ENCODE measurements around the gene POMGNT2. TPM values are rescaled to one million over a fixed set of nuclear protein-coding genes. Genes with fewer than 3 reads are reported as not detected.

POMGNT2 gene
- 4.8 and 5.5 TPM in 2 replicates for total RNA-seq

GRCh38 chr3:43105596-43106292, at the start of gene POMGNT2:
TSS of gene POMGNT2 (minus strand) at chr3:43106079. CDS start at chr3:43081431, 24,648 bp downstream.
- intact Hi-C loops (cut with micrococcal nuclease): loop anchor here (1.0 to 5.0 kb wide), 9 partner anchors 57 to 585 kb away; partner anchors contain the start of genes ABHD5, ANO10, HIGD1A and NKTR

GRCh38 chr3:43154980-43155379, 49.1 kb upstream of the POMGNT2 start:
- intact Hi-C loops (cut with micrococcal nuclease): no loop called here

GRCh38 chr3:43153216-43154083, 47.6 kb upstream of the POMGNT2 start:
- intact Hi-C loops (cut with micrococcal nuclease): no loop called here

- intact Hi-C loops (cut with micrococcal nuclease): no loop called here
These were observed 46.8 kb upstream of the POMGNT2 start for GRCh38 chr3:43152649-43153048.

GRCh38 chr3:43148033-43148432, 42.2 kb upstream of the POMGNT2 start:
- intact Hi-C loops (cut with micrococcal nuclease): no loop called here

GRCh38 chr3:43146599-43146998, 40.7 kb upstream of the POMGNT2 start:
- intact Hi-C loops (cut with micrococcal nuclease): no loop called here

- intact Hi-C loops (cut with micrococcal nuclease): no loop called here
These were observed 39.0 kb upstream of the POMGNT2 start for GRCh38 chr3:43144761-43145490.

- intact Hi-C loops (cut with micrococcal nuclease): no loop called here
These were observed 36.6 kb upstream of the POMGNT2 start for GRCh38 chr3:43142472-43142871.

- intact Hi-C loops (cut with micrococcal nuclease): no loop called here
These were observed 32.8 kb upstream of the POMGNT2 start for GRCh38 chr3:43138488-43139231.

- intact Hi-C loops (cut with micrococcal nuclease): no loop called here
These were observed 27.2 kb upstream of the POMGNT2 start for GRCh38 chr3:43132870-43133636.

- intact Hi-C loops (cut with micrococcal nuclease): no loop called here
These were observed 26.3 kb upstream of the POMGNT2 start for GRCh38 chr3:43132193-43132592.

GRCh38 chr3:43128464-43128863, 22.6 kb upstream of the POMGNT2 start:
- intact Hi-C loops (cut with micrococcal nuclease): no loop called here

- intact Hi-C loops (cut with micrococcal nuclease): no loop called here
These were observed 20.7 kb upstream of the POMGNT2 start for GRCh38 chr3:43126536-43126935.

- intact Hi-C loops (cut with micrococcal nuclease): no loop called here
These were observed 18.0 kb upstream of the POMGNT2 start for GRCh38 chr3:43123895-43124294.

GRCh38 chr3:43120937-43121336, 15.1 kb upstream of the POMGNT2 start:
- intact Hi-C loops (cut with micrococcal nuclease): no loop called here

- intact Hi-C loops (cut with micrococcal nuclease): no loop called here
These were observed 11.4 kb upstream of the POMGNT2 start for GRCh38 chr3:43117257-43117656.

- intact Hi-C loops (cut with micrococcal nuclease): no loop called here
These were observed 7.8 kb upstream of the POMGNT2 start for GRCh38 chr3:43113671-43114070.

GRCh38 chr3:43106293-43106628, 382 bp upstream of the POMGNT2 start:
- intact Hi-C loops (cut with micrococcal nuclease): loop anchor here (1.0 to 5.0 kb wide), 8 partner anchors 56 to 516 kb away; partner anchors contain the start of genes ANO10, HIGD1A and NKTR

GRCh38 chr3:43104660-43105595, 951 bp downstream of the POMGNT2 start:
- intact Hi-C loops (cut with micrococcal nuclease): loop anchor here (1.0 to 5.0 kb wide), 2 partner anchors 503 to 585 kb away; partner anchors contain the start of genes ABHD5 and NKTR
